ENCODE results near the gene KRTAP5-3.
A peak's percentile ranks its signal among the peaks of the same experiment; 100 is the strongest.
"Not testable (repeated sequence)": the region's sequence is repeated elsewhere in the genome, so short reads cannot be mapped to it uniquely, and the experiment has no call there.

KRTAP5-3 gene

DNA sequence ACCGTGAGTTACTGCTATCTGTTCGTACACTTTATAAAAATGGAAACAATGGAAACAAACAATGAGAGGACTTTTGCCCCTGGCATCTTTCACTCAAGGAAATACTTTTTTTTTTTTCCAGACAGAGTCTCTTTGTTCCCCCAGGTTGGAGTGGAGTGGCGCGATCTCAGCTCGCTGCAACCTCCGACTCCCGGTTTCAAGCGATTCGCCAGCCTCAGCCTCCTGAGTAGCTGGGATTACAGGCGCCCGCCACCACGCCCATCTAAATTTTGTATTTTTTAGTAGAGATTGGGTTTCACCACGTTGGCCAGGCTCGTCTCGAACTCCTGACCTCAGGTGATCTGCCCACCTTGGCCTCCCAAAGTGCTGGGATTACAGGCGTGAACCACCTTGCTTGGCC lies 32.5 kb downstream of the KRTAP5-3 start:
- DNase-seq = not testable (repeated sequence)

DNA sequence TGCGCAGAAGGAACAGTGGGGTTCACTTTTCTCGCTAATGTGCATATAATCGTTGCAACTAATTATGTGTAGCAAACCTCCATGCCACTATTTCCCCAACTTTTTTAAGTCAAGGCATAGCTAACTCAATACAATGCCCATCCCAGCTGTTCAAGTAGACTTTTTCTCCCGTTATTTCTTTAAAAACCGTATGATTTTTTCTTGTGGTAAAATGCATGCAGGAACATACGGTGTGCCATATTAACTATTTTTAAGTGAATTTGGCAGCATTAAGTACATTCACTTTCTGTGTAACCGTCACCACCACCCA lies 33.4 kb downstream of the KRTAP5-3 start:
- no peak for DNase-seq

DNA sequence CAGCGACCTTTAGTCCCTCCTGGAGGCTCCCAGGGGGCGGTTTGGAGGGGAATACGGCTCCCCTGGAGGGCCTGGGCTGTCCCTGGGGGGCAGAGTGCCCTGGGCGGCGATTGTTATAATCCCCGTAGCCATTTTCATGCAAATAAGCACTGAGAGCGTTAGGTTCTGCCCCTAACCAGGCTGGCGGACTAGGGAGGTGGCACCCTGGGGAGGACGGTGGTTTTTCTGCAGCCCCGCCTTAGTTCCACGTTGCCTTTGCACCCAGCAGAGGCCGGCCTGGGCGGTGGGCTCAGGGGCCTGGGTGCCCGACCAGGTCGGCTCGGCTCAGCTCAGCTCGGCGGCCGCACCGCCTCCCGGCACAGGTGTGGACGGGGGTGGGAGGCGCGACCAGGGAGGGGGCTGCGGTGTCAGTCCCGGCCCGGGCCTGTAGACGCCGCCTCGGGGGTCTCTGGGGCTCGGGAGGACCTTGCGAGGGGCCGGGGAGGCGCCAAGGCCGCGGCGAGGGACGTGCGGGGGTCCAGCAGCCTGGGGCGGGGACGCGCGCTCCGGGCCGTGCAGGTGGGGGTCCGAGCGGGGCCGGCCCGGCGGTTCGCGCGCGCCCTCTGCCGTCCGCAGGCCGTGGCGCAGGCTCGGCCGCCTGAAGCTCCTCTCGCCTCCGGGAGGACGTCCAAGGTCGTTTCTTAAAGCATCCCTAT lies 33.9 kb downstream of the KRTAP5-3 start:
- no peak for DNase-seq

DNA sequence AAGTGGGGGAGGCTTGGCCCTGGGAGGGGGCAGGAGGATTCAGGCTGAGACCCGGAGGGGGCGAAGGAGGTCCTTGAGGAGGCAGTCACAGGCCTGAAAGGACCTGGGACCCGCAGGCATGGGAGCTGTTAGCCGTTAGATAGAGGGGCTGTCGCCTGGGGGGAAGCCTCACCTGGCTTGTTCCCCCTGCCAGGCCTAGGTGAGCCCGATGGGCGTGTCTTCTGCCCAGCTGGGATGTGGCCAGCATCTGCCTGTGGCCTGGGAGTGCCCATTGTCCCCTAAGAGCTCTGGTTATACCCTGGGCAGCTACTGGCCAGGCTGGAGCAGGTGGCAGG lies 34.4 kb downstream of the KRTAP5-3 start:
- DNase-seq = no peak

DNA sequence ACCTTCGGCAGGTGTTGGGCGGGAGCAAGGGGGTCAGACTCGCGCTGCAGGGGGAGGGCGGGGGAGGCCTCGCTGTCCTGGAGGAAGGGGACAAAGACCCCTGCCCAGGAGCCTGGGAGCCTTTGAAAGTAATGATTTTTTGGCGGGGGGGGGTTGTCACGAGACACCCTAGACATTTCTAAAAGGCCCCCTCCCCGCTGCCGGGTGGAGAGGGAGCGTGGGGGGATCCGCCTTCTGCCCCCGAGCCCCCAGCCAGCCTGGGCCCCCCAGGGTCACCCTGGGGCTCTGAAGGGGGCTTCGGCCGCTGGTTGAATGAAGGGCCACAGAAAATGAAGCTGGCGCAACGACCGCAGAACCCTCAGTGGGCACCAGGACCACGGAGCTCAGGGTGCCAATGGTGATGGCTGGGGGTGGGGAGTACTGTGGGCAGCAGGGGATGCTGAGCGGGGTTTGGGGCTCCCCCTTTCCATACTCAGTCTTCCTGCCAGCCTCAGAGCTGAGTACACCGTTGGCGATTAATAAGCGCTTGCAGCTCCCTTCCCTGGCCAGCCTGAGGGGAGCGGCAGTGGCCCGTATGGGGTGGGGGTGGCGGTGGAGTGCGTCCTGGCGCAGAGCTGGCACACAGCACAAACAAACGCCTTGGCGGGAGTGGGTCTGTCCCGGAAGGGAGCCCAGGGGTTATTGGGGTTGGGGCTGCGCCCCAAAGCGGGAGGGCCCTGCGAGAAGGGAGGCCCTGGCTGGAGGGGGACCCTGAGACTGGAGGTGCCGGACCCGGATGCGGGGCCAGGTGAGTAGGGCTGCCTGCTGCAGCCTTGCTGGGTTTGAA lies 35.0 kb downstream of the KRTAP5-3 start:
- DNase-seq = no peak

DNA sequence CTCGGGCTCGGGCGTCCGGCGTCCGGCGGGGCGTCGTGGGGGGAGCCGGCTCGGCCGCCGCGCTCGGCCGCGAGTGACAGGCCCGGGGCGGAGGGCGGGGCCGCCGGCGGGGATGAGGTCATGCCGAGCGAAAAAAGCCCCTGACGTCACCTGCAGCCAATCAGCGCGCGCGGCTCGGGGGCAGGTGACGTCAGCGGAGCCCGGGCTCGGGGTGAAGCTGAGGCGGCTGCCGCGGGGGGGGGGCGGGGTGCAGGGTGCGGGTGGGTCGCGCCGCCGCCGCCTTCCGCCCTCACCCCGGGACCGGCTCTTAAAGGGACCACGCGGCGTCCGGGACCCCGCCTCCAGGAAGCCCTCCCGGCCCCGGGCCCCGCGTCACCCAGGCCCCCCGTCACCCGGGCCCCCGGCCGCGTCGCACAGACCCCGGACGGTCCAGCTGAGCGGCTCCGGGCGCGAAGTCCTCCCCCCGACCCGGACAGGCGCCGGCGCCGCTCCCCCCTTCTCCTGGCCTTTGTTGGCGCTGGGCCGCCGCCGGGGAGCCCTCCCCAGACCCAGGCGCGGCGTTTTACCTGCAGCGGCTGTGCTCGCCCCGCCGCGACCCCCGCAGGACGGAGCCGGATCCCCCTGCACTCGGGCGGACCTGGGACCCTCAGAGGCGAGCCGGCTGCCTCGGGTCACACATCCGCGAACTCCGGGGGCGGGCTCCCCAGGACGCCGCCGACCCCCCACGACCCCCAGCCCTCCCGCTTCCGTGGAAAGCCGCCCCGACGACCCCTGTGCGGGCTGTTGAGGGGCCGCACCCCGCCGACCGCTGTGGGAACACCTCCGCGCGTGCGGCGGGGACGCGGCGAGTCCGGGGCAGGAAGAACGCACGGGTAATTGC lies 35.8 kb downstream of the KRTAP5-3 start, which contains the start of gene DUSP8:
DUSP8 (minus strand) TSS at position 75 of the 880 bp plus-strand sequence. CDS start 6,445 bp downstream, outside the sequence.
- peak; percentile 18 for DNase-seq

DNA sequence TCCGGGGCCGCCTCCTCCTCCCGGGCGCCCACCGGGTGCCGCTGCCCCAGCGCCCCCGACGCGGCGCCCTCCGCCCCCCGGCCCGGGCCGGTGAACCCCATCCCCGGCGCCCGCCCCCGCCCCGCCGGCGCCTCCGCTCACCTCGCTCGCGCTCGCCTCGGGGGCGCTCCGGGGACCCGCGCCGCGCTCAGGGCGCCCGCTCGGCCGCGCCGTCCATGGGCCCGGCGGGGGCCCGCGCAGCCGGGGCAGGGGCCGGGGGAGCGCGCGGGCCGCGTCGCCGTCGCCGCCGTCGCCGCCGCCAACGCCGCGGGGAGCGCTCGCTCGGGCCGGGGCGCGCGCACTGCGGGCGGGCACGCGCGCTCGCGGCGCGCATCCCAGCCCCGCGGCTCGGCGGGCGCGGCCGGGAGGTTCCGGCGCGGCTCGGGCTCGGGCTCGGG lies 36.5 kb downstream of the KRTAP5-3 start:
- no peak for DNase-seq

DNA sequence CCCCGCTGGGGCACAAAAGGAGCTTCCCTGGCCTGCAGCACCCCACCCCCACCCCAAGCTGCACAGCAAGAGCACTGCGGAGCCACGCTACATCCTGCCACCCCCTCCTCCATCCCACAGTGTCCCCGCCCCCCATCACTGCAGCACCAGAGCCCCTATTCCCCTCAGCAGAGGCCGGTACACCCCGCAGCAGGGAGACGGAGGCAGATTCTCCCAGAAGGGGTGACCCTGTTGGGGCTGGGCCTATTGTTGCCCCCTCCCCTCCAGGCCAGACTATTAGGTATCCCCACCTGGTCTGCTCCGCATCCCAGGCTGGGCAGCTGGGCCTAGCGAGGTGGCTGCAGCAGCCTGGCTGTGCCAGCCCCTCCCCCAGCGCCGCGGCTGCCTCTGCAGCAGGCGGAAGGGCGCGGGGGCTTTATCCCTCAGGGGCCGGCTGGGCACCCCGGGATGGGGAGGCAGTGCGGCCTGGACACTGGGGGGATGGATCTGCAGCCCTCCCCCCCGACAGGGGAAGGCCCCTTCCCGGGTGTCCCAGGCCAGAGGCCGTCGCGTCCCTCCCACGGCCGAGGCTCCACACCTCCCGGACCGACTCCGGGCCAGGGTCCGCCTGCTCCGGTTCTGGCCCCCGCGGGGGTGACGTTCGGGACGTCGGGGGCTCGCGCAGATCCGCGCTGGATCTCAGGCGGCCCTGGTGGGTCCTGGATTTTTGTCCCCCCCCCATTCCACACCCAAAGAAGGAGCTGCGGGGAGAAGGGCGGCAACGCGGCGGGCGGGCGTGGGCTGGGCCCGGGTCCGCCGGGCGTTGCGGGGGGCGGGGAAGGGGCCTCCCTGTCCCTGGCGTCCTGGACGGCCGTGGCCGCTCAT lies 37.1 kb downstream of the KRTAP5-3 start:
- DNase-seq = no peak

DNA sequence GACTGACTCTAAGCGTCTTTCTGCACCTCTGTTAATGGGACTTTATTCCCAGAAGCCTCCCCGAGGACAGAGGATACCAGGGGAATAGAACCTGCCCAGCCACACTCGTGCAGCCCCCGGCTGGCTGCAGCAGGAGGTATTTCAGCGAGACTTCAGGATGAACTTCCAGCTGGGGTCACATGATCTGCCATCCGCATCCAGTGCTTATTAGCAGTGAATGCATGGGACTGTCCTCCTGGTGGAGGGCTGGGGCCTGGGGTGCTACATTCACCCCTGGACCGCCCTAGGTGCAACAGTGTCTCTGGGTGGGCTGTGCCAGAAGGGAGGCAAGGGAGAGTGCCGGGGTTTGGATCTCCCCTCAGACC lies 37.8 kb downstream of the KRTAP5-3 start:
- DNase-seq = no peak

DNA sequence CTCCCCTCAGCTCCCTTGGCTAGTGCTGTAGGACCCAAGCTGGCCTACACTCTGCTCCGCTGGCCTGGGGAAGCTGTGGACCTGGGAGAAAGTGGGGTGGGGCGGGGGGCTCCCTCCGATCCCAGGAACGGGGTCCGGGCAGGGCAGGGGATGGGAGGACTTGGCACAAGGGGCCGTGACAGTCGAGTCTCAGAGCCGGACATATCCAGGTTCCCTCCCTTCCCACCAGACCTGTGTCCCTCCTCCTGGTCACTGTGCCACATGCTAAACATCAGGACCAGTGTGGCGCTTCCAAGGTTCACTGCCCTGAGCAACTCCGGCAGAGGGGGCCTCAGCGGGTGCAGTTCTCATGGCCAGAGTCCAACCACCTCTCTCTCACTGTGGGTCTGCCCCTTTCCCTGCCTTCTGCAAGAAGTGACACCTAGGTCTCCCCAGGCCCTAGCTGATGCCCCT lies 38.2 kb downstream of the KRTAP5-3 start:
- no peak for DNase-seq

DNA sequence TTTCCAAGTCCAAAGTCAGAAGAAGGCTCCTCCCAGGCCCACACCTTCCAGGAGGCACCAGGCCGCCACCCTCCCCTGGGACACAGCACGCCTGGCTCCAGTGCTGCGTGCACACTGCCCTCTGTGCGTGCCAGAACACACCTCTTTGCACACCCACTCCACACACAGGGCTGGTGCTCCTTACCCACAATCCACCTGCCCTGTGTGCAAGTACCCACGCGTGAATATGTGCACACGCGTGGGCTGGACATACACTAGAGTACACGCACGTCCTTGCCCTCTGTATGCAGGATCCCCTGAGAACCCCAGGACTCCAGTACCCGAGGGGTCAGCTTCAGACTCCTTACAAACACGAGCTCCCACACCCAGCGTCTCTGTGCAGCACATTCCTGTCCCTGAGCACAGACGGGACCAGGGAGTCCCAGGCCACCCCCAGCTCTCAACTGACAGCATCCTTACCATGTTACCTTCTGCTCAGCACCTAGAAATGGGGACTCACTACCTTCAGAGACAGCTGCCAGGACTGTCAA lies 38.9 kb downstream of the KRTAP5-3 start:
- no peak for DNase-seq

DNA sequence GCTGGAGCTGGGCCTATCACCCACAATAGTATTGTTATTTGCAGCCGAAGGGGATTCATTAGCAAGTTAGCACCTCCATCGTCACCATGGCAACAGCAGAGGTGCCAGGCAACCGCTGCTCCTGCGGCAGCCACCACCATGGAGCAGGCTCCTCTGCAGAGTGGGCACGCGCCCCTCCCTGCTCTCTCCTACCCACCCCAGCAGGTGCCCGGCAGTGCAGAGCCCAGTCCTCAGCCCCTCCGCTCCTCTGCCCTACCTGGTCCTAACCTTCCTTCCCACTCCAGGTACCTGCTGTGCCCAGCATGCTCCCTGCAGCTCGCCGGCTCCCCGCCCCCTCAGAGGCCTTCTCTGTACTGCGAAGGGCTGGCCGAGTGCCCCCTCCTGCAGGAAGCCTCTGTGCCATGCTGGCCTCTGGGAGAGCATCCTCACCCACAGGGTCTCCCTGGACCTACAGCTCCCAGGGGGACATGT lies 39.8 kb downstream of the KRTAP5-3 start:
- DNase-seq = no peak

DNA sequence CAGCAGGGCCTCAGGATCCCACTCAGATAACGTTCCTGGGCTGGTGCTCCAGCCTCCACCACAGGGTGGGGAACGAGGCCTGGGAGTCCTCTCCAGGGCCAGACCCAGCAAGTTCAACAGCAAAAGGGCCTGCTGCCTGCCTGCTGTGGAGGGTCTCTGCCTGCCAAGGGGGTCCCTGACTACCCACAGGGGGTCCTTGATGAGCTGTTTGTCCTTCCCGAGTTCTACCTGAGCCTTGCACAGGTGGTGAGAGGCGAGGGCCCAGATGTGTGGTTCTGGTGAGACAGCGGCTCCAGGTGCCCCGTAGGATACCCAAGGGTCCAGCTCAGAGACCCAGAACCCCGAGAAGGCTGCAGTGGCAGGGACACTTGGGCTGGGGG lies 40.6 kb downstream of the KRTAP5-3 start:
- DNase-seq = no peak

DNA sequence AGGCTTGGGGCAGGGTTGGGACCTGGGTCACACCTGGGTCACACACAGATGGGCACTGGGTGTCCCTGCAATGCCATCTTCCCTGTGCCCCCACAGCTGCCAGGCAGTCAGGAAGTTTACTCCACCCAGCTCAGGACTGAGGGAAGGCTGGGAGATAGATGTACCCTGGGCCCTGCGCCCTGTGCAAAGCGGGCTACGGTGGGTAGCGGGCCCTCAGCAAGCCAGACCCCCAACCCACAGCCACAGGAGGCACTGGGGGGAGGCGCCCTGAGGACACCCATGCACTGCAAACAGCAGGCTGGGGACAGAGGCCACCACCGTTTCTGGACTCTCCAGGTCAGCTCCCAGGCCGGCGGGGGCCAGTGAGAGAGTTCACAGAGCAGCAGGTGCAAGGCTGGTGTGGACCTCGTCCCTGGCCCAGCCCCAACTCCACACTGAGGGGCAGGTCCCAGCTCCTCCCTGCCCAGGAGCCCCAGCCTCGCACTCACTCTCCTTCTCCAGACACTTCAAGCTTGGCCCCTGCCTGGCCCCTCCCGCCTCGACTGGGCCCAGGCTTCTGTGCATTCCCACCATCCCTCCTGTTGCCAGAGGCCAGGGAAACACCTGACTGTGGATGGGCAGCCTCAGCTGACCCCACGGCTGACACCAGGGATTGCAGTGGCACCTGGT lies 41.1 kb downstream of the KRTAP5-3 start:
- DNase-seq = no peak

DNA sequence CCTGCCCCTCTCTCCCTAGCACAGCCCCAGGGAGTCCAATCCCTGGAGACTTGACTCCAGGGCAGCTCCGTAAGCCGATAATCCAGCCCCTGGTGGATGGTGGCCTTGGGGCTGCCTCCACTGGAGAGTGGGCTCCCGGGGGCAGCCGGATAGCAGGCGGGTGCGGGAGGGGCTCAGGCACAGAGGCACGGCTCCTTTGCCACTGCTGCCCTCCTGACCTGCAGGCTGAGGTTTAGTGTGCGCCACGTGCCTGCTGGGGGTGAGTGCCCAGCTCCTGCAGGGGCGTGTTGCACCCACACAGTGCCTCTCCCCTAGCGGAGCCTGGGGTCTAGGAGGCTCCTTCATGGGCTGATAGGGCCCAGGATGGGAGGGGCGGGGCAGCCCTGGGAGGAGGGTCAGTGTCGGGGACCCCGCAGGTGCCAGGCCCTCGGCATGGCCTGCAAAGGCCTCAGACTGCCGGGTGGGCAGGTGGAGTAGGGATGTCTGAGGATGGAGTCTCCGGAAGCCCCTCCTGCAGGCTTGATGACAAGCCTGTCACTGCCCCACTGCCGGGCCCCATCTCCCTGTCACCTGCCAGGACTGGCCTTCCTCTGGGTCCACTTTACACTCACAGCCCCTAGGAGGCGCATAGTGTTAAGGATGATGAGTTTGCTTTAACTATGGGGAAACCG lies 41.7 kb downstream of the KRTAP5-3 start:
- DNase-seq = no peak

DNA sequence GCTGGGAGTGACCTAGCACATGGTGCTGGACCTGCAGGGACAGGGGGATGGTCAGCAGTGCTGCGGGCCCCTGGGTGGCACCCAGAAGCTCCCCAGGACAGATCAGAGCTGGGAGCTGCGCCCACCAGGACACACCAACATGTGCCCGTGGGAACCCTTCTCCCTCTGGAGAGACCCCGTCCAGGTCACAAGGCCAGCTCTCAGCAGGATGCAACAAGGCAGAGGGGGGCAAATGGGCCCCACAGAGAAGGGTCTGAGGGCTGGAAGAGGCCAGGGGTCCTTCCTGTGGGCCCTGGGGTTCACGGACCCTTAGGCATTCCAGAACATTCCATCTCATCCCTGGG lies 42.4 kb downstream of the KRTAP5-3 start:
- no peak for DNase-seq

DNA sequence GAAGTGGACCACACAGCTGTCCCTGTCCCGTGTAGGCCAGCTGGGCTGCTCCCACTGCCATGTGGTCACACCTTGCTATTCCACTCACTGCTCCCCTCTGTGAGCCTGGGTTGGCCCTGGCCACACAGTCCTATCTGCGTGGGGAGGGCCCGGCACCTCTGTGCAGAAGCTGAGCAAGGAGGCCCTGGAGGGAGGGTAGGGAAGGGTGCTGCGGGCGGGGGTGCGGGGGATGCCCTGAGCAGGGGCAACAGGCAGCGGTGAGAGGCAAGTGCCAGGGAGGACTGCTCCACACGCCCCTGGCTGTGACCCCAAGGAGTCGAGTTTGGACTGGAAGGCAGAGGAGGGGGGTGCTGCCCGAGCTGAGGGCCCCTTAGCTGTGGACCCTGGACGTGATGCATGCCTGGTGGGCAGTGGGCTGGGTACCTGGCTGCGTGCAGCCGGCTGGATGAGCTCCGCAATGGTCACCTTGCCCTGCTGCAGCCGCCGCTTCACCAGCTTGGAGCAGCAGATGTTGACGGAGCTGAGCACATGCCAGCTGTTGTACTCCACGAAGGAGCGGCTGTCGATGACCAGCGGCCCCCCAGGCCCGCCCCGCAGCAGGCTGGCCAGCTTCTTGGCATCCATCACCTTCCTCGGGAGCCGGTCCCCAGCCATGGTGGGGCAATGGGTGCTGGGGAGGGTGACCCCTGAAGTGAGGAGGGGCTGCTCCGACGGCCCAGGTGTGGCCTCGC lies 42.9 kb downstream of the KRTAP5-3 start:
- no peak for DNase-seq

DNA sequence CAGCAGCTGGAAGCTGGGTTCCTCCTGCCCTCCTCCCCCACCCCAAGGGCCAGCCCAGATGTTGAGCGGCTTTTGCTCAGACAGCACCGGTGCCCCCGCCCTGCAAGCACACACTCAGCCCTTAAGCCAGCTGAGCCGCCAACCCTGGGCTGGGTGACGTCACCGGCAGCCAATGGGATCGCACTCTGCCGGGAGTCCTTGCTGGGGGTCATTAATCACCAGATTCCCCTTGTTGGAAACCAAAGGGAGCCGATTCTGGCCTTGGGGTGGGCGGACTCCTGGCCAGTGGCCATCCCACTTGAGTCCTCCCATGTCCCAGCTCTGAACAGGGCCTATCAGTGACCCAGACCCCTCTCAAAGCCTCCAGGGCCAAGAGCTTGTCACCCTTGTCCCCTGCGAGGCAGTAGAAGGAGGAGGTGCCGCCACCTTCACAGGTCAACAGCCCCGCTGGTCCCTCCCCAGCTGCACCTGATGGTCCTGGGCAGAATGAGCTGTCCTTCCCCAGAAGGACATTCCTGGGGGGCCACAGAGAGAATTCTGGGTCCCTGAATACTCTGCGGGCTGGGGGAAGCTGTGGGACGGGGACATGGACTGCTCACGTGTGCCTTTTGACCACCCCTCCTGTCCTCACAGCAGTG lies 43.6 kb downstream of the KRTAP5-3 start:
- no peak for DNase-seq

DNA sequence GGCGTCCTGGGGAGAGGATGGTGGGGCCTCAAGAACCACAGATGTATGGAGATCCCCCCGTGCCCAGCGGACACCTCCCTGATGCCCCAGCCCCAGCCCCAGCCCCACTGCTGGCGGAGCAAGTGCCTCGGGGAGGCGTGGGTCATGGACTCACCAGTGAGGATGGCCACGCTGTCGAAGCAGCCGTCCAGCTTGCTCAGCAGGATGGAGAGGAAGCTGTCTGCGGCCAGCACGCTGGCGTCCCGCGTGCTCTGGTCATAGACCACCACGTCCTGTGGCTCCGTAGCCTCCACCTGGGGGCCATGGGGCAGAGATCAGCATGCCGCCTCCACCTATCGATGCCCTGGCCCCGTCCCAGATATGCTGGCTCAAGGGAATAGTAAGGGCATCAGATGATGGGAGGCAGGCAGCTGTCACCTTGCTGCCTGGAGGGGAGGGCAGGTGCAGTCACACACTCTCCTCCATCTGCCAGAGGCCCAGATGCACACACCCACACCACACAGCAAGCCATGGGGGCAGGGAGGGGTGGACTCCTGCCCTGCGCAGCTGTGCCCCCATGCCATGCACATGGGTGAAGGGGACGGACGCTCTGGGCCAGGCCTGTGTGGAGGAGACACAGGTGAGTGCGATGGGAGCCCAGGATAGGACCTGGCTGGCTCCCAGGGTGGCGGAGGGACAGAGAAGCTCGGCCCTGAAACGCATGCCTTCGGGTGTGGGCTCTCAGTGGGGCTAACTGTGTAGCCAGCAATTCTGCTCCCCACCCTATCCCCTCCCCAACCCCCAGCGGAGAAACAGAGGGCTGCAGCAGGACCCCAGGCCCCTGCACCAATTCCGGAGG lies 44.3 kb downstream of the KRTAP5-3 start:
- DNase-seq = no peak

Data from GOT3 (cell line).